K562 (cell line): ENCODE results near the gene CFAP20DC. TPM values are rescaled to one million over a fixed set of nuclear protein-coding genes. Genes with fewer than 3 reads are reported as not detected.

ENCODE experiments used
- ATAC-seq: fragments of 200-7000 bp; cut with Tn5 transposase; 3 replicates; pipeline ENCODE4 v1.9.1; 2020; ENCODE audit warnings: moderate library complexity
- BruUV-seq: library from RNA; stranded (reverse); fragments of 400-500 nt; replicated peaks from 2 replicates; lab custom pipeline; 2021; lab: Mats Ljungman, UMichigan
- CTCF ChIA-PET: fragments of 300-600 bp; formaldehyde crosslinking; extraction: SDS; loops from one replicate; lab custom pipeline; 2021; ENCODE audit warnings: low intra/inter-chr PET ratio; lab: Yijun Ruan, JAX
- POLR2A ChIA-PET: fragments of 300-600, 350-650 bp; sonication (Branson Sonifier 250); formaldehyde crosslinking; extraction: SDS; loops from one replicate; lab custom pipeline; 2021; ENCODE audit warnings: antibody characterized with exemption, inconsistent platforms; lab: Yijun Ruan, JAX
- DNase-seq, 4 experiments: peaks; one replicate each; pipeline versions ENCODE4 v3.0.0 to v3.0.0-alpha.2; 2011 to 2018; ENCODE audit warnings: low spot score in 3 of 4, mixed read lengths in 3 of 4; ENCODE audit errors: extremely low read depth in 1 of 4
- FAIRE-seq: peaks from 2 replicates; lab custom pipeline; 2011; peaks lifted over from hg19 to GRCh38; lab: Jason Lieb, UNC
- H2AFZ ChIP-seq: 2 replicates; pipeline ENCODE4 v1.6.0; 2011; ENCODE audit warnings: low read depth, low read length, control low read depth, inconsistent platforms
- H3K27ac ChIP-seq: fragments of 200-600 bp; 3 replicates; pipeline ENCODE4 v1.8.0; 2011; ENCODE audit warnings: low read depth, mild to moderate bottlenecking, control low read depth, inconsistent platforms, low read length, moderate library complexity, mixed read lengths; ENCODE audit errors: extremely low read depth
- H3K27me3 ChIP-seq, 2 experiments: fragments of 300-600 bp in 1 of 2; 2 replicates in 1 of 2; 3 replicates in 1 of 2; pipeline versions ENCODE4 v1.6.0 to v1.8.0; 2011; ENCODE audit warnings: inconsistent platforms in 2 of 2, low read length in 2 of 2, mild to moderate bottlenecking in 1 of 2, mixed read lengths in 1 of 2, moderate library complexity in 1 of 2; ENCODE audit not compliant: control insufficient read depth in 2 of 2, insufficient read depth in 2 of 2
- H3K36me3 ChIP-seq: fragments of 300-600 bp; 3 replicates; pipeline ENCODE4 v1.8.0; 2011; ENCODE audit warnings: mild to moderate bottlenecking, low read length, inconsistent platforms; ENCODE audit not compliant: control insufficient read depth, insufficient read depth
- H3K4me1 ChIP-seq, 2 experiments: fragments of 200-600 bp in 1 of 2; replicated peaks in 1 of 2; 2 replicates in 1 of 2; 3 replicates in 1 of 2; pipeline versions ENCODE4 v1.5.1 to v1.8.0; 2011; ENCODE audit warnings: inconsistent platforms in 2 of 2, low read length in 2 of 2, mild to moderate bottlenecking in 1 of 2, mixed read lengths in 1 of 2, moderate library complexity in 1 of 2; ENCODE audit not compliant: control insufficient read depth in 2 of 2, insufficient read depth in 2 of 2
- H3K4me2 ChIP-seq: 2 replicates; pipeline ENCODE4 v1.6.1; 2011; ENCODE audit warnings: low read length, control low read depth, inconsistent platforms, mixed read lengths; ENCODE audit not compliant: insufficient read depth
- H3K4me3 ChIP-seq: fragments of 200-600 bp; sonication (generic), shearing (Covaris generic); 2 replicates; pipeline ENCODE4 v1.5.1; 2016; ENCODE audit warnings: control low read depth, inconsistent platforms
- H3K79me2 ChIP-seq: fragments of 200-600 bp; 3 replicates; pipeline ENCODE4 v1.8.0; 2011; ENCODE audit warnings: low read length, inconsistent platforms; ENCODE audit not compliant: control insufficient read depth, insufficient read depth
- H3K9ac ChIP-seq, 2 experiments: 2 replicates each; pipeline versions ENCODE4 v1.6.0 to v1.6.1; 2011; ENCODE audit warnings: low read depth in 2 of 2, low read length in 2 of 2, control low read depth in 1 of 2, inconsistent platforms in 1 of 2, mild to moderate bottlenecking in 1 of 2, mixed read lengths in 1 of 2; ENCODE audit not compliant: insufficient read depth in 1 of 2
- H3K9me1 ChIP-seq: one replicate; pipeline ENCODE4 v1.6.0; 2011; ENCODE audit warnings: inconsistent platforms, mild to moderate bottlenecking, low read length, moderate library complexity; ENCODE audit not compliant: control insufficient read depth, insufficient read depth
- H3K9me3 ChIP-seq: replicated peaks from 2 replicates; pipeline ENCODE4 v1.5.1; 2011; ENCODE audit warnings: low read depth, low read length, inconsistent platforms; ENCODE audit not compliant: control insufficient read depth, insufficient read depth
- H4K20me1 ChIP-seq: replicated peaks from 2 replicates; pipeline ENCODE4 v1.6.1; 2011; ENCODE audit warnings: low read length, inconsistent platforms, mixed read lengths; ENCODE audit not compliant: control insufficient read depth, insufficient read depth
- CEBPG ChIP-seq, 3 experiments: fragments of 200-800 bp in 1 of 3; sonication (Bioruptor generic) in 1 of 3; sonication (generic) in 1 of 3; formaldehyde crosslinking in 1 of 3; IDR thresholded peaks in 2 of 3; conservative IDR thresholded peaks in 1 of 3; 2 replicates each; pipeline versions ENCODE4 v1.6.1 to v1.8.0; 2016 to 2022; ENCODE audit warnings: missing compliant biosample characterization in 2 of 3, missing genetic modification characterization in 2 of 3, mild to moderate bottlenecking in 1 of 3, missing genetic modification reagents in 1 of 3
- CHD4 ChIP-seq: fragments of 200-600 bp; sonication (generic); IDR thresholded peaks from 3 replicates; pipeline ENCODE4 v1.6.1; 2012; ENCODE audit warnings: low read depth, mild to moderate bottlenecking, mixed read lengths, low read length, inconsistent platforms; ENCODE audit not compliant: insufficient read depth, insufficient replicate concordance, poor library complexity, severe bottlenecking
- GTF2F1 ChIP-seq: IDR thresholded peaks from 2 replicates; pipeline ENCODE4 v1.6.1; 2011; ENCODE audit warnings: low read depth, low read length, improper control_type of control experiment
- KDM2B ChIP-seq: fragments of 250-450 bp; sonication (Bioruptor Pico); IDR thresholded peaks from 2 replicates; pipeline ENCODE4 v1.8.0; 2021; ENCODE audit warnings: mild to moderate bottlenecking, moderate library complexity
- KHSRP ChIP-seq: fragments of 450-650 bp; IDR thresholded peaks from 2 replicates; pipeline ENCODE4 v1.6.1; 2017
- RBM25 ChIP-seq: fragments of 200-400 bp; formaldehyde crosslinking; IDR thresholded peaks from 2 replicates; pipeline ENCODE4 v1.6.1; 2018; ENCODE audit warnings: low read length, low read depth, moderate library complexity; ENCODE audit not compliant: severe bottlenecking
- SAFB ChIP-seq: fragments of 200-400 bp; formaldehyde crosslinking; IDR thresholded peaks from 2 replicates; pipeline ENCODE4 v1.6.1; 2017; ENCODE audit warnings: low read depth, low read length, borderline replicate concordance
- TAF7 ChIP-seq: fragments of 450-650 bp; IDR thresholded peaks from 2 replicates; pipeline ENCODE4 v1.6.1; 2016; ENCODE audit warnings: missing genetic modification characterization, missing compliant biosample characterization
- WGBS: fragments of 100-300 bp; shearing (Covaris generic); methylation state at CpG from one replicate; pipeline ENCODE4 v1.1.6; 2016; ENCODE audit warnings: low coverage, mixed read lengths; ENCODE audit not compliant: insufficient coverage; ENCODE audit errors: missing lambda C conversion rate; 5-methylcytosine and 5-hydroxymethylcytosine counted together
- in situ Hi-C: fragments of 300-500 bp; cut with MboI; formaldehyde crosslinking; loops from 4 replicates; pipeline ENCODE4 v1.15.0; 2018; ENCODE audit warnings: inconsistent platforms, mixed read lengths
- intact Hi-C: fragments of 100-400 bp; cut with micrococcal nuclease; formaldehyde crosslinking; loops from 2 replicates; pipeline ENCODE4 v1.14.2; 2022
- polyA plus RNA-seq, 8 experiments: library from polyadenylated mRNA; depleted of rRNA in 4 of 8; stranded (reverse) in 5 of 8; unstranded in 3 of 8; fragments of >200 nt; fragmentation: Nextera tagmentation in 2 of 8; fragmentation: Illumina TruSeq in 1 of 8; extraction: Ambion mirVana in 2 of 8; extraction: Trizol in 1 of 8; gene quantifications; 2 replicates each; pipeline versions ENCODE4 v1.2.1 to v1.2.3, GENCODE V29; 2011 to 2014; ENCODE audit warnings: inconsistent platforms in 1 of 8, missing spikeins in 1 of 8
- total RNA-seq, 7 experiments: library from RNA; depleted of rRNA in 6 of 7; stranded (reverse); fragments of >200 nt in 6 of 7; fragmentation: Illumina TruSeq in 2 of 7; extraction: Trizol in 2 of 7; gene quantifications; 2 replicates each; pipeline versions ENCODE4 v1.2.1 to v1.2.3, GENCODE V29; 2011 to 2021; ENCODE audit warnings: low replicate concordance in 1 of 7

CFAP20DC gene
- total and polyA plus RNA-seq, 9 of the 15 experiments (the other 6 are each of a cell fraction or from before 2014, with no cell fraction given), result 1.6 to 5.9 (median 4.6) TPM

DNA sequence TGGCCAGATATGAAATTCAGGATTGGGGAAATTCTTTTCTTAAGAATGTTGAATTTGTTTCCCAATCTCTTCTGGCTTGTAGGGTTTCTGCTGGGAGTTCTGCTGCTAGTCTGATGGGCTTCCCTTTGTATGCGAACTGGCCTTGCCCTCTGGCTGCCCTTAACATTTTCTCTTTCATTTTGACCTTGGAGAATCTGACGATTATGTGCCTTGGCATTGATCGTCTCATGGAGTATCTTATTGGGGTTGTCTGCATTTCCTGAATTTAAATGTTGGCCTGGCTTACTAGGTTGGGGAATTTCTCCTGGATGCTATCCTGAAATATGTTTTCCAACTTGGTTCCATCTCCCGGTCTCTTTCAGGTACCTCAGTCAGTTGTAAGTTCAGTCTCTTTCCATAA, 152.2 kb downstream of the CFAP20DC start:
- Histone ChIP-seq H3K9ac (no peak overlapping the region), H3K4me3 (no peak overlapping the region), H3K79me2 (no peaks in the 10 kb centered on the region), H3K9me3 (no peaks in the 10 kb centered on the region), H3K4me2 (no peak overlapping the region), H4K20me1 (no peaks in the 10 kb centered on the region), H3K27me3 (no peaks in the 10 kb centered on the region), H3K36me3 (no peaks in the 10 kb centered on the region), H3K4me1 (peaks cover 8 to 9% of the 10 kb centered on the region in 2 experiments; a peak in 3 of 5 replicates), H3K9me1 (no peaks in the 10 kb centered on the region), H3K27ac (no peak overlapping the region), H2AFZ (no peak overlapping the region)
- FAIRE-seq (no peak), ATAC-seq (no peak), DNase-seq (no peak)
- in situ Hi-C loops, result no loop called here
- POLR2A ChIA-PET, result no interaction called here
- CTCF ChIA-PET, result no interaction called here
- intact Hi-C loops, result no loop called here
- WGBS, result 81% methylated on average over 4 of the region's 4 CpGs
- BruUV-seq, result no TSS peak
- no peak for TF ChIP-seq TAF7 (tag)
- no peak for TF ChIP-seq CHD4
- TF ChIP-seq RBM25, result no peak
- TF ChIP-seq GTF2F1, result no peak
- no peak for TF ChIP-seq KHSRP
- TF ChIP-seq CEBPG (CRISPR knock-in tag; IDR thresholded peaks at IDR 0.05), result no peak
- TF ChIP-seq CEBPG (tag; conservative IDR thresholded peaks at IDR 0.05 in 1 of 2, IDR thresholded peaks at IDR 0.05 in 1 of 2), result no peak
- no peak for TF ChIP-seq KDM2B
- TF ChIP-seq SAFB, result no peak
